HCEC 1CT (cell line): ENCODE measurements around the gene AKAP5.
A peak's percentile ranks its signal among the peaks of the same experiment; 100 is the strongest.
"Not testable (repeated sequence)": the region's sequence is repeated elsewhere in the genome, so short reads cannot be mapped to it uniquely, and the experiment has no call there.

Experiments
- DNase-seq: peaks from one replicate; pipeline ENCODE4 v3.0.0-alpha.2; 2017

The AKAP5 gene

GRCh38 chr14:64503434-64504309, 38.4 kb downstream of the AKAP5 start, which contains the start of gene ZBTB25:
TSS of gene ZBTB25 (minus strand) at chr14:64503838. CDS start at chr14:64490533, 13,305 bp downstream.
- DNase-seq = peak; percentile 96

- DNase-seq = peak; percentile 78
Observed at GRCh38 chr14:64504310-64504896, 39.1 kb downstream of the AKAP5 start, which contains the start of gene ZBTB1. TSS of gene ZBTB1 (plus strand) at chr14:64504770. CDS start at chr14:64521505, 16,735 bp downstream.

- peak; percentile 84 for DNase-seq
Observed at GRCh38 chr14:64504897-64505794, 39.8 kb downstream of the AKAP5 start.

GRCh38 chr14:64506721-64507120, 41.4 kb downstream of the AKAP5 start:
- no peak for DNase-seq

GRCh38 chr14:64507376-64508156, 42.3 kb downstream of the AKAP5 start:
- peak; percentile 55 for DNase-seq

GRCh38 chr14:64508215-64508776, 43.0 kb downstream of the AKAP5 start:
- no peak for DNase-seq

- no peak for DNase-seq
Observed at GRCh38 chr14:64509036-64509435, 43.7 kb downstream of the AKAP5 start.

GRCh38 chr14:64510825-64511671, 45.7 kb downstream of the AKAP5 start:
- DNase-seq = peak; percentile 67

GRCh38 chr14:64513271-64513670, 48.0 kb downstream of the AKAP5 start:
- no peak for DNase-seq

GRCh38 chr14:64515053-64515452, 49.8 kb downstream of the AKAP5 start:
- no peak for DNase-seq

- no peak for DNase-seq
Observed at GRCh38 chr14:64516969-64517368, 51.7 kb downstream of the AKAP5 start.

GRCh38 chr14:64517667-64518066, 52.4 kb downstream of the AKAP5 start:
- not testable (repeated sequence) for DNase-seq

GRCh38 chr14:64518229-64518628, 52.9 kb downstream of the AKAP5 start:
- DNase-seq = no peak

GRCh38 chr14:64520699-64521098, 55.4 kb downstream of the AKAP5 start:
- DNase-seq = no peak

- no peak for DNase-seq
Observed at GRCh38 chr14:64522591-64523355, 57.5 kb downstream of the AKAP5 start.
